CD4-positive, alpha-beta T cell treated with Interleukin-6 at 100 ng/mL for 8 hours (primary cell): ENCODE measurements around the gene KERA.

Experiments used
- DNase-seq: peaks from one replicate; pipeline ENCODE4 v3.0.0-alpha.2; 2020; ENCODE audit warnings: mixed read lengths, low spot score

Gene KERA

DNA sequence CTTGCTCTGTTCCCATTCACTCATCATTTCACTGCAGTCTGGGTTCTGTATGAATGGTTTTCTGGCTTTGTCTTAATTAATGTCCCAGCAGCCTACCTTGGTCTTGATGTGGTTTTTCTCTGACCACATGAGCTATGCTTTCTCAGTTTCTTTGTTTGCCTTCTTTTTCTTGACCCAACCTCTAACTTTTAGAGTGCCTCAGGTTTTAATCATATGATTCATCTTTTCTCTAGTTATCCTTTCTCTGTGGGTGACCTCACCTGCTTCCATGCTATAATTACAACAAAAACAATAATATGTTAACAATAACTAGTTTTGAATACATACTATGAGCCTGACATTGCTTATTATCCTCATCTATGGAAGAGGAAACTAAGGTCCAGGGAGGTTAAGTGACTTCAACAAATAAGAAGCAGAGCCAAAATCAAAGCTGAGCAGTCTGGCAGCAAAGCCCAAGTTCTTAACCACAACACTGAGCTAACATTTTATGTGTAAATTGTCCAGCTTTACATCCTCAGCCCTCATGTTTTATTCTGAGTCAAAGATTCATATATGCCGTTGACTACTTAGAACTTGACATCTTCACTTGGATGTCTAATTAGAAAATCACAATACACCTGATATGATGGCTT lies 48.4 kb downstream of the KERA start:
- DNase-seq = no peak

DNA sequence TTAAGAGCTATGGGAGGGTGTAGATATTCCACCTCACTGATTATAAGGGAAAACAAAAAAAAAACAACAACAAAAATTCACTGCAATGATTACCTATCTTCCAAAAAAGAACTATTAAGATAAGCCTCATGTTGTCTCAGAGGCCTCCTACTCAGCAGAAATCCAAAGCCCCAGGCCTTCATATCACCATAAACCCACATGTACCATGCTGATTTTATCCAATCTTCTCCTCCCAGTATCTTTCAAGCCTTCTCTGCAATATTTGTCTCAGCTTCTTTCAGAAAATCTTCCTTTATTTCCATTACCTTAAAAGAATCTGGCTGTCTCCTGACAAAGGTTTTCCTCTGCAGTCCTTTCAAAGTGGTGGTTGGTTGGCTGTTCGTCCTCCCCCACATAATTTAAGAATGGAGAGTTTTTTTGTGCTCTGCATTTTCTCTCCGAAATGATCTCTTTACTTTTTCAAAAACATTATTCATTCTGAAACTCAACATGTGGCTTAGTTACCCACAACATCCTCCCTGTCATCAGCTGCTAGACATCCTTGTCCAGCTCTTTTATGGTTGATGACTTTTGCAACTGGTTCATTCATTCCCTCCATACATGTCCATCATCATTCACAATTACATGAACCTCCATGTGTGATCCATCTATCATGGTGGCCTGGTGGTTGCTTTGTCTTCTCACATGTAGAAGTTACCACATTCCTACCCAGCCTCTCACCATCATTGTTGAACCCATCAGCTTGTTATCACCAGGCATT lies 50.1 kb downstream of the KERA start:
- DNase-seq = no peak

DNA sequence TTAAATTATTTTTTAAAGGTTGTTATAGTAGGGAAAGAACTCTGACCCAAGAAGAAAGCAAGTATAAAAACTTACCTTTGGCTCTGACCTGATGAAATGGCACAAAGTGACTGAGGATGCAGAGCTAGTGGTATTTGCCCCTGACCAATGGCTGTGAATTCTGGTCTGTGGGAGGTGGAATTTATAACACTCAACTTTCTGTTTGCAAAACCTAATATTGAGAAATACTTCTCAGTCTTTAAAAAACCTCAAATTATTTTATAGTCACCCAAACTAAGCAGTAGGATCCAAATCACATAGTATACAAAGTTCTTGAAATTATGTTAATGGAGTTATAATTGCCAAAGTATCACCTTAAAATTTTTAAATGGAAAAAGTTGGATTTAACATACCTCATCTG lies 53.0 kb downstream of the KERA start, which contains the start of gene EPYC:
Gene EPYC (minus strand): TSS at position 101 of the 400 bp plus-strand sequence. CDS start 2,407 bp downstream, outside the sequence.
- no peak for DNase-seq

DNA sequence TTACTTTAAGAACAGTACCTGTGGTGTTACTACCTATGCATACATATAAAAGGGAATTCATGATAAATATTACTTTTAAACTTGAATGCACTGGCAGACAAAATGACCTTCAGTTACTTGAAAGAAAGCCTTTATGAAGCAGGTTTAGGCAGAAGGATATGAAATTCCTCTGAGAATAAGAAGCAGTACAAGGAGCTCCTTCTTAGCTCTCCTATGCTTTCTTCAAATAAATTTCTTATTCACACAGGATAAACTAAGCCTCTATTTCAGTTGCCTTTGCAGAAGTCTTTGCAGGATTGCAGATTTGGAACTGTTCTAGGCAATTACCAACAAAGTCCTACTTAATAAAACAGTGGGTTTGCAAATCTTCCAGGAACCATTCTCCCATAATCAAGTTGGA lies 54.1 kb downstream of the KERA start:
- no peak for DNase-seq

DNA sequence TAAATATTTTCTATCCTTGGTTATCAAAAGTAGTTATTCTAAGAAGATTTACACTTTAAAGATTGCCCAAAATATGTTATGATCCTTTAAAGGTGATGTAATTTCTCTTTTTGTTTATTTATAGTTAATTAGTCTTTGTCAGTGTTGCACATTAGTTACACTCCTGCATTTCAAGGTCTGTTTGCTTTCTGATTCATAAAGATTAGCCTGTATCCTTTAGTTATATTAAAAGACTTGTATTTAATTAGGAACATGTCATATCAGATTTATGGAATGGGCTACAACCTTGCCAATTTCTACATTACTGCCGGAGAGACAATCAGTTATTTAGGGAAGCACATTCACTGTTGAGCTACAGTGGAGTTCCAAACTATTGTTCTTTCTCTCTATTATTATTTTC lies 56.5 kb downstream of the KERA start:
- DNase-seq = no peak
